HEK293T (cell line): Measurements from ENCODE around the gene KRTAP12-2.

Experiments
- ARNT ChIP-seq: fragments of 450-650 bp; IDR thresholded peaks from 2 replicates; pipeline ENCODE4 v1.6.1; 2017; ENCODE audit warnings: mild to moderate bottlenecking
- BHLHE40 ChIP-seq: fragments of 450-650 bp; IDR thresholded peaks from 2 replicates; pipeline ENCODE4 v1.6.1; 2016; ENCODE audit warnings: mild to moderate bottlenecking, moderate library complexity, borderline replicate concordance
- CTBP1 ChIP-seq: fragments of 450-650 bp; IDR thresholded peaks from 2 replicates; pipeline ENCODE4 v1.6.1; 2016; ENCODE audit warnings: borderline replicate concordance
- ELF4 ChIP-seq: fragments of 450-650 bp; IDR thresholded peaks from 2 replicates; pipeline ENCODE4 v1.6.1; 2017; ENCODE audit warnings: antibody characterized with exemption
- FOXA1 ChIP-seq: fragments of 450-650 bp; IDR thresholded peaks from 2 replicates; pipeline ENCODE4 v1.6.1; 2016; ENCODE audit warnings: mild to moderate bottlenecking
- FOXM1 ChIP-seq: fragments of 450-650 bp; IDR thresholded peaks from 2 replicates; pipeline ENCODE4 v1.6.1; 2017; ENCODE audit warnings: mild to moderate bottlenecking, borderline replicate concordance
- HDGF ChIP-seq: fragments of 450-650 bp; IDR thresholded peaks from 2 replicates; pipeline ENCODE4 v1.6.1; 2017; ENCODE audit warnings: antibody characterized with exemption, borderline replicate concordance
- LEF1 ChIP-seq: fragments of 450-650 bp; IDR thresholded peaks from 2 replicates; pipeline ENCODE4 v1.6.1; 2017; ENCODE audit warnings: mild to moderate bottlenecking, borderline replicate concordance
- NFRKB ChIP-seq: fragments of 450-650 bp; IDR thresholded peaks from 2 replicates; pipeline ENCODE4 v1.6.1; 2016; ENCODE audit warnings: mild to moderate bottlenecking, moderate library complexity
- PKNOX1 ChIP-seq: fragments of 450-650 bp; IDR thresholded peaks from 2 replicates; pipeline ENCODE4 v1.6.1; 2016
- SP1 ChIP-seq: fragments of 450-650 bp; IDR thresholded peaks from 2 replicates; pipeline ENCODE4 v1.6.1; 2017
- SUZ12 ChIP-seq: fragments of 450-650 bp; IDR thresholded peaks from 2 replicates; pipeline ENCODE4 v1.6.1; 2016; ENCODE audit warnings: mild to moderate bottlenecking
- TARDBP ChIP-seq: fragments of 450-650 bp; IDR thresholded peaks from 2 replicates; pipeline ENCODE4 v1.6.1; 2016
- ZNF384 ChIP-seq: fragments of 450-650 bp; IDR thresholded peaks from 2 replicates; pipeline ENCODE4 v1.6.1; 2016

GRCh38 chr21:44628707-44629391 lies 37.9 kb downstream of the KRTAP12-2 start:
- TF ChIP-seq HDGF (no peak), TARDBP (no peak), SUZ12 (no peak), FOXM1 (no peak), FOXA1 (no peak), CTBP1 (no peak), ZNF384 (no peak), SP1 (no peak), ARNT (no peak), BHLHE40 (no peak), LEF1 (no peak), ELF4 (no peak), PKNOX1 (no peak), NFRKB (no peak)
